HCT116 (cell line): ENCODE measurements around the gene GPX7. TPM values are rescaled to one million over a fixed set of nuclear protein-coding genes. Genes with fewer than 3 reads are reported as not detected.

Experiments used
- ATAC-seq: fragments of 200-7000 bp; cut with Tn5 transposase; 2 replicates; pipeline ENCODE4 v1.9.1; 2020; ENCODE audit warnings: mild to moderate bottlenecking, moderate library complexity
- BruUV-seq: library from RNA; stranded (reverse); fragments of 400-500 nt; replicated peaks from 2 replicates; lab custom pipeline; 2021; lab: Mats Ljungman, UMichigan
- CTCF ChIA-PET: fragments of 300-600 bp; sonication (Branson Sonifier 250); formaldehyde crosslinking; loops from one replicate; lab custom pipeline; 2021; ENCODE audit warnings: antibody characterized with exemption; lab: Charles Lee
- POLR2A ChIA-PET: fragments of 300-600, 350-600 bp; sonication (Branson Sonifier 250); formaldehyde crosslinking; loops from one replicate; lab custom pipeline; 2021; ENCODE audit warnings: antibody characterized with exemption; lab: Charles Lee
- RAD21 ChIA-PET, 2 experiments: fragments of 300-600 bp; sonication (Branson Sonifier 250); formaldehyde crosslinking; loops; one replicate each; lab custom pipeline; 2023; ENCODE audit warnings: low total read pairs in 2 of 2; ENCODE audit not compliant: uncharacterized antibody in 2 of 2, unreplicated experiment in 2 of 2, low non-redundant PET in 1 of 2; lab: Charles Lee
- DNase-seq: peaks from one replicate; pipeline ENCODE4 v3.0.0-alpha.2; 2010; ENCODE audit warnings: low read depth, low spot score
- H2AFZ ChIP-seq: fragments of 200-600 bp; shearing (Covaris generic), sonication (generic); 2 replicates; pipeline ENCODE4 v1.6.1; 2017; ENCODE audit warnings: low read depth, mixed run types, mixed read lengths, antibody characterized with exemption, low read length; ENCODE audit not compliant: poor library complexity, severe bottlenecking
- H3K27ac ChIP-seq: 2 replicates; pipeline ENCODE4 v1.5.1; 2012; ENCODE audit warnings: low read depth, low read length
- H3K27me3 ChIP-seq: fragments of 200-600 bp; sonication (generic); 2 replicates; pipeline ENCODE4 v1.6.1; 2016; ENCODE audit warnings: mixed run types, low read length, mixed read lengths; ENCODE audit not compliant: insufficient read depth
- H3K36me3 ChIP-seq, 2 experiments: fragments of 200-500 bp in 1 of 2; fragments of 200-600 bp in 1 of 2; sonication (Bioruptor generic) in 1 of 2; sonication (generic) in 1 of 2; 2 replicates each; pipeline versions ENCODE4 v1.5.1 to v1.6.1; 2014 to 2016; ENCODE audit warnings: low read length in 2 of 2, inconsistent platforms in 1 of 2, mixed read lengths in 1 of 2, mixed run types in 1 of 2; ENCODE audit not compliant: insufficient read depth in 2 of 2, control insufficient read depth in 1 of 2
- H3K4me1 ChIP-seq, 2 experiments: fragments of 200-600 bp in 1 of 2; sonication (generic) in 1 of 2; 2 replicates each; pipeline versions ENCODE4 v1.5.1 to v1.6.1; 2012 to 2017; ENCODE audit warnings: low read length in 2 of 2, inconsistent platforms in 1 of 2, mild to moderate bottlenecking in 1 of 2, mixed read lengths in 1 of 2, mixed run types in 1 of 2, moderate library complexity in 1 of 2; ENCODE audit not compliant: insufficient read depth in 2 of 2, control insufficient read depth in 1 of 2
- H3K4me2 ChIP-seq: fragments of 200-600 bp; sonication (generic); 2 replicates; pipeline ENCODE4 v1.6.1; 2017; ENCODE audit warnings: mixed run types, low read length, mixed read lengths
- H3K4me3 ChIP-seq, 2 experiments: fragments of 200-600 bp in 1 of 2; sonication (generic) in 1 of 2; replicated peaks in 1 of 2; 2 replicates each; pipeline ENCODE4 v1.5.1; 2011 to 2016; ENCODE audit warnings: low read length in 2 of 2, control low read depth in 1 of 2, low read depth in 1 of 2, mild to moderate bottlenecking in 1 of 2, mixed read lengths in 1 of 2, mixed run types in 1 of 2
- H3K79me2 ChIP-seq: fragments of 200-600 bp; sonication (generic); 2 replicates; pipeline ENCODE4 v1.6.1; 2017; ENCODE audit warnings: mild to moderate bottlenecking, mixed run types, low read length, moderate library complexity, mixed read lengths; ENCODE audit not compliant: insufficient read depth
- H3K9ac ChIP-seq: fragments of 200-600 bp; sonication (generic); 2 replicates; pipeline ENCODE4 v1.6.1; 2016; ENCODE audit warnings: low read length, mixed read lengths
- H3K9me2 ChIP-seq: fragments of 200-600 bp; sonication (generic), shearing (Covaris generic); 2 replicates; pipeline ENCODE4 v1.6.1; 2017; ENCODE audit warnings: mixed run types, mild to moderate bottlenecking, moderate library complexity; ENCODE audit not compliant: insufficient read depth
- H3K9me3 ChIP-seq, 2 experiments: fragments of 200-500 bp in 1 of 2; fragments of 200-600 bp in 1 of 2; sonication (Bioruptor generic) in 1 of 2; sonication (generic) in 1 of 2; 2 replicates each; pipeline ENCODE4 v1.6.1; 2014 to 2017; ENCODE audit warnings: low read length in 2 of 2, mixed read lengths in 2 of 2, inconsistent platforms in 1 of 2, low read depth in 1 of 2, mild to moderate bottlenecking in 1 of 2, mixed run types in 1 of 2, moderate library complexity in 1 of 2; ENCODE audit not compliant: control insufficient read depth in 1 of 2, insufficient read depth in 1 of 2
- H4K20me1 ChIP-seq: fragments of 200-600 bp; sonication (generic), shearing (Covaris generic); 2 replicates; pipeline ENCODE4 v1.6.1; 2017; ENCODE audit warnings: mixed run types, mild to moderate bottlenecking, moderate library complexity; ENCODE audit not compliant: insufficient read depth
- POLR2A ChIP-seq: IDR thresholded peaks from 2 replicates; pipeline ENCODE4 v1.7.0; 2011; ENCODE audit warnings: borderline replicate concordance; ENCODE audit not compliant: insufficient read depth, insufficient read length; ENCODE audit errors: extremely low read depth
- POLR2AphosphoS5 ChIP-seq: IDR thresholded peaks from 2 replicates; pipeline ENCODE4 v1.6.1; 2011; ENCODE audit warnings: mild to moderate bottlenecking, low read depth, low read length, moderate library complexity
- SIN3A ChIP-seq: IDR thresholded peaks from 2 replicates; pipeline ENCODE4 v1.6.1; 2012; ENCODE audit warnings: low read depth
- intact Hi-C: fragments of 100-400 bp; cut with micrococcal nuclease; formaldehyde crosslinking; loops from 2 replicates; pipeline ENCODE4 v1.10.0; 2022
- total RNA-seq: library from RNA; stranded (reverse); gene quantifications from one replicate; pipeline ENCODE4 v1.2.1, GENCODE V29; 2021; ENCODE audit not compliant: unreplicated experiment

GPX7 gene
- total RNA-seq, 1 experiment from 2014 or later = not detected

GRCh38 chr1:52657702-52658101 is 55.5 kb downstream of the GPX7 start:
- H2AFZ ChIP-seq = no peak overlapping the region
- no peak for ATAC-seq
- no peaks in the 10 kb centered on the region for H3K79me2 ChIP-seq
- H3K9ac ChIP-seq = no peak overlapping the region
- ChIA-PET RAD21 (no interaction called here), POLR2A (no interaction called here), CTCF (no interaction called here)
- H4K20me1 ChIP-seq = no peaks in the 10 kb centered on the region
- DNase-seq = no peak
- TF ChIP-seq POLR2AphosphoS5 (no peak), SIN3A (no peak), POLR2A (no peak)
- no peaks in the 10 kb centered on the region for H3K27me3 ChIP-seq
- intact Hi-C loops = no loop called here
- no TSS peak for BruUV-seq
- H3K9me2 ChIP-seq = no peaks in the 10 kb centered on the region
- H3K4me3 ChIP-seq = no peak overlapping the region
- H3K36me3 ChIP-seq = no peaks in the 10 kb centered on the region
- H3K4me2 ChIP-seq = no peak overlapping the region
- peaks cover 0 to 21% of the 10 kb centered on the region in 2 experiments; a peak in 3 of 4 replicates for H3K4me1 ChIP-seq
- H3K27ac ChIP-seq = no peak overlapping the region
- no peaks in the 10 kb centered on the region for H3K9me3 ChIP-seq

Other genes starting within 250 kb of the GPX7 start
- 20.4 TPM for gene CC2D1B, start 236.2 kb upstream of the GPX7 start, total RNA-seq
- 25.6 TPM for gene ORC1, start 197.9 kb upstream of the GPX7 start, total RNA-seq
- gene PRPF38A, start 197.8 kb upstream of the GPX7 start, total RNA-seq = 50.2 TPM
- gene TUT4, start 49.3 kb upstream of the GPX7 start, total RNA-seq = 50.0 TPM
- gene SHISAL2A, start 30.8 kb downstream of the GPX7 start, total RNA-seq = not detected
- gene COA7, start 96.0 kb downstream of the GPX7 start, total RNA-seq = 43.6 TPM
- gene ZYG11B, start 124.1 kb downstream of the GPX7 start, total RNA-seq = 20.7 TPM
- gene ZYG11A, start 240.4 kb downstream of the GPX7 start, total RNA-seq = 0.05 TPM